Erythroblast (primary cell): ENCODE results near the gene ORAI2.

Experiments
- GATA1 ChIP-seq: IDR thresholded peaks from 2 replicates; pipeline ENCODE4 v1.6.1; 2011; ENCODE audit warnings: low read depth, mild to moderate bottlenecking, control low read depth, low read length, moderate library complexity
- POLR2A ChIP-seq: IDR thresholded peaks from 2 replicates; pipeline ENCODE4 v1.6.1; 2011; ENCODE audit warnings: mild to moderate bottlenecking, low read length

DNA sequence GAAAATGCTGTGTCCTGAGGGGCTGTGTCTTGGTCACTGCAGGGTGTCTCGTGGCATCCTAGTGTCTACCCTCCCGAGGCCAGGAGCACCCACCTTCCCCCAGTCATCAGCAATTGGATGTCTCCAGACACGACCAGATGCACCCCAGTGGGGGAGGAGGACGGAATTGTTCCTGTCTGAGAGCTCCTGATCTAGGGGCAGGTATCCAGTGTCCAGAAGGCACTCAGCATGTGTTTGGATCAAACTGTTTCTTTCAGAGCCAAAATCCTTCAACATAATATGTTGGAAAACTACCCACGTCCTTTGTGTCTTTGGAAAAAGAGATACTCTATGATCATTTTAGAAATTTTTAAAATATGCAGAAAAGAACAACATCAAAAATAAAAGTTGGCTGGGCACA, 20.3 kb upstream of the ORAI2 start:
- no peak for TF ChIP-seq POLR2A
- TF ChIP-seq GATA1 = no peak
